ENCODE data around the gene DNAJC4. TPM values are rescaled to one million over a fixed set of nuclear protein-coding genes. Genes with fewer than 3 reads are reported as not detected.
A peak's percentile ranks its signal among the peaks of the same experiment; 100 is the strongest.

Gene DNAJC4
- polyA plus RNA-seq, 3 donors from 2014 or later, result 25.2 to 32.6 (median 26.7) TPM

DNA sequence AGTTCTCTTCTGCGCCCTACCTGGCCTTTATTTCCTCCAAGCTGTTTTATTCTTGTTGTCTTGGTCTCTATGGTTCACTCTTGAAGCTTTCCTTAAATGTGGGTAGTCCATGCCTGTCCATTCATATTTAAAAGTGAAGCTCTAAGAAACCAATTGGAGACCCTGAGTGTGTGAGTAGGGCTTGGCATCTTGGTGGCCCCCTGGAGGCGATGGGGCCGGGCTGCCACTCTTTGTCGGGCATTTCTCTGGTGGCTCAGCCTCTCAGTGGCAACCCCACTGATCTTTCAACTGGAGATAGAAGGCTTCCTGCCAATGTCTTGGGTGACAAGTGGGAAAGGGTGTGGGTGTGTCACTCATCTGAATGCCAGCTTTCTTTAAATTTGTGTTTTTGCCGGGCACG, 13.5 kb upstream of the DNAJC4 start:
- Mint-ChIP-seq H3K9me3 (no peaks in the 10 kb centered on the region), H3K4me1 (peaks cover 6 to 26% of the 10 kb centered on the region in 2 donors), H3K27me3 (ENCODE audit: low read depth in 3 of 3) (peaks cover 0 to 2% (median 0%) of the 10 kb centered on the region in 3 donors), H3K4me3 (no peak overlapping the region), H3K27ac (peak overlapping the region in 3 of 6 donors; percentile 9 to 39 (median 28)), H3K36me3 (peaks cover 12 to 22% (median 13%) of the 10 kb centered on the region in 3 donors)
- no peak for DNase-seq

DNA sequence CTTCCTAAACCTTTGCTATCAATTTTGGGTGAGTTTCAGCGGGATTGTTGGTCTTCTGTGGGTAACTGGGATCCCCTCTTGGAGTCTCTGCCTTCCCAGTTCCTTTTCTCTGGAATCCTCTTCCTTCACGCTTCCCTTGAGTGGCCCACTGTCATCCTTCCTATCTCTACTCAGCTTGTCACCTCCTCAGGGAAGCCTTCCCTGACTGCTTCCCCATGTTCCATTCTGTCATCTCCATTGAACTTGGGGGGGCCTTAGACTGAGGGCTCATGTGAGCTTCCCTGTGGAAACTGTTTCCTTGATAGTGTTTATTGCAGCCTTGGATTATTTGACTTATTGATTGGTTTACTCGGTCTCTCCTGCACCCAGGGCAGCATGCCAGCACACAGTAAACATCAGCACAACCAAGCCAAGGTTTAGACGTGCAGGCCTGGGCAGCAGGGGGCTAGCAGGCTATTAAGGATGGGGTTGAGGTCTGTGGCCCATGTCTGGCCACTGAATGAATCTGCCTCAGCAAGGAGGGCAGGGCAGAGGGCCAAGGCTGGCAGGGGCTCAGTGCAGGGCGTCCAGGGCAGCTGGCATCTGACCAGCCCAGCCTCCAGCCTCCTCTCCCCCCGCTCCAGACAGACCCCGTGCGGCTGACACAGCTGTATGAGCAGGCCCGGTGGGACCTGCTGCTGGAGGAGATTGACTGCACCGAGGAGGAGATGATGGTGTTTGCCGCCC, 11.6 kb upstream of the DNAJC4 start:
- Mint-ChIP-seq H3K4me1 (peaks cover 5 to 14% of the 10 kb centered on the region in 2 donors), H3K27me3 (ENCODE audit: low read depth in 3 of 3) (peaks cover 0 to 2% (median 0%) of the 10 kb centered on the region in 3 donors), H3K4me3 (no peak overlapping the region), H3K27ac (peak overlapping the region in 3 of 6 donors; percentile 6 to 50 (median 8)), H3K9me3 (no peaks in the 10 kb centered on the region), H3K36me3 (peaks cover 4 to 13% (median 6%) of the 10 kb centered on the region in 3 donors)
- DNase-seq, result no peak

DNA sequence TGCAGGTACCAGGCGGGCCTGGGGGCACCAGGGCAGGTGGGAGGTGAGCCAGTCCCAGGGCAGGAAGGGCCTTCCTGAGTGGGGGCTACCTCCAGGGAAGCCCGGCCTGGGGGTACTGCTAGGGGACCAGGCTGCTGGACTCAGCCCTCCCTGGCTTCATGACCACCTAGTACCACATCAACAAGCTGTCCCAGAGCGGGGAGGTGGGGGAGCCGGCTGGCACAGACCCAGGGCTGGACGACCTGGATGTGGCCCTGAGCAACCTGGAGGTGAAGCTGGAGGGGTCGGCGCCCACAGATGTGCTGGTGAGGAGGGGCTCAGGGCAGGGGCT, 11.0 kb upstream of the DNAJC4 start:
- H3K27ac Mint-ChIP-seq, result no peak overlapping the region
- peaks cover 0 to 3% (median 0%) of the 10 kb centered on the region in 3 donors for H3K27me3 Mint-ChIP-seq (ENCODE audit: low read depth in 3 of 3)
- H3K4me3 Mint-ChIP-seq, result no peak overlapping the region
- H3K4me1 Mint-ChIP-seq, result peaks cover 3 to 10% of the 10 kb centered on the region in 2 donors
- peaks cover 4 to 11% (median 4%) of the 10 kb centered on the region in 3 donors for H3K36me3 Mint-ChIP-seq
- H3K9me3 Mint-ChIP-seq, result no peaks in the 10 kb centered on the region
- no peak for DNase-seq

DNA sequence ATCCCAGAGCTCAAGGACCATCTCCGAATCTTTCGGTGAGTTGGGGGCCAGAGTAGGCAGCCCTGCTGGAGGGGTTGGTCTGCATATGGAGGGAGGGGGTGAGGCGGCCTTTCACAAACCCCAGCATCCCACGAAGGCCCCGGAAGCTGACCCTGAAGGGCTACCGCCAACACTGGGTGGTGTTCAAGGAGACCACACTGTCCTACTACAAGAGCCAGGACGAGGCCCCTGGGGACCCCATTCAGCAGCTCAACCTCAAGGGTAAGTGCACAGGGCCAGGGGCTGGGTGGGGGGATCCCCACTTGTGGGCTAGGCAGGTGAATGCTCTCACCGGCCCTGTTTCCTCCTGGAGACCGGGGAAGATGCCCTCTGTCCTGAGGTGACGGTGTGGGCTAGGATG, 10.6 kb upstream of the DNAJC4 start:
- H3K9me3 Mint-ChIP-seq, result no peaks in the 10 kb centered on the region
- H3K27ac Mint-ChIP-seq, result no peak overlapping the region
- peaks cover 0 to 4% (median 0%) of the 10 kb centered on the region in 3 donors for H3K27me3 Mint-ChIP-seq (ENCODE audit: low read depth in 3 of 3)
- DNase-seq, result no peak
- peaks cover 3 to 10% of the 10 kb centered on the region in 2 donors for H3K4me1 Mint-ChIP-seq
- peaks cover 4 to 11% (median 4%) of the 10 kb centered on the region in 3 donors for H3K36me3 Mint-ChIP-seq
- H3K4me3 Mint-ChIP-seq, result no peak overlapping the region

DNA sequence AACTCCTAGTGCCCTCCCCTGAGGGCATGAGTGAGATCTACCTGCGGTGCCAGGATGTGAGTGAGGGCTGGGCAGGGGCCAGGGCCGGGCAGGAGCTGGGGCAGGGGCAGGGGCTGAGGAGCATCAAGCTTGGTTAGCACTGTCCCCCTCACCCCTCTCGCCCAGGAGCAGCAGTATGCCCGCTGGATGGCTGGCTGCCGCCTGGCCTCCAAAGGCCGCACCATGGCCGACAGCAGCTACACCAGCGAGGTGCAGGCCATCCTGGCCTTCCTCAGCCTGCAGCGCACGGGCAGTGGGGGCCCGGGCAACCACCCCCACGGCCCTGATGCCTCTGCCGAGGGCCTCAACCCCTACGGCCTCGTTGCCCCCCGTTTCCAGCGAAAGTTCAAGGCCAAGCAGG, 10.1 kb upstream of the DNAJC4 start:
- Mint-ChIP-seq H3K36me3 (peaks cover under 1 to 6% (median under 1%) of the 10 kb centered on the region in 3 donors), H3K27ac (no peak overlapping the region), H3K27me3 (ENCODE audit: low read depth in 3 of 3) (peaks cover 0 to 4% (median 0%) of the 10 kb centered on the region in 3 donors), H3K4me1 (peaks cover 6 to 9% of the 10 kb centered on the region in 2 donors), H3K9me3 (no peaks in the 10 kb centered on the region), H3K4me3 (no peak overlapping the region)
- DNase-seq, result no peak

DNA sequence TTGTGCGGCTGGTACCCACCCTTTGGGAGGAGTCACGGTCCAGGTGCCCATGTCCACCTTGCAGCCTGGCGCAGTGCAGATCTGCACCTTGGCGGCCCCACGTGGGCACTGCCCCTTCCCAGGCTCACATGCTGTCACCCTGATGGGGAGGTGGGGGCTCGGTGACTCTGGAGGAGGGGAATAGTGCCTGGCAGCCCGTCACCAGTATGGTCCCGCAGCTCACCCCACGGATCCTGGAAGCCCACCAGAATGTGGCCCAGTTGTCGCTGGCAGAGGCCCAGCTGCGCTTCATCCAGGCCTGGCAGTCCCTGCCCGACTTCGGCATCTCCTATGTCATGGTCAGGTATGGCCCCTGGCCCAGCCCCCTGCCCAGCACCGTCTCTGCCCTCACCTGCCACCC, 9.6 kb upstream of the DNAJC4 start:
- no peak overlapping the region for H3K4me3 Mint-ChIP-seq
- peaks cover 0 to 5% (median 0%) of the 10 kb centered on the region in 3 donors for H3K27me3 Mint-ChIP-seq (ENCODE audit: low read depth in 3 of 3)
- DNase-seq, result no peak
- peaks cover 0 to 5% (median 0%) of the 10 kb centered on the region in 3 donors for H3K36me3 Mint-ChIP-seq
- peaks cover 9 to 11% of the 10 kb centered on the region in 2 donors for H3K4me1 Mint-ChIP-seq
- no peaks in the 10 kb centered on the region for H3K9me3 Mint-ChIP-seq
- H3K27ac Mint-ChIP-seq, result peak overlapping the region in 1 of 6 donors; percentile 29

DNA sequence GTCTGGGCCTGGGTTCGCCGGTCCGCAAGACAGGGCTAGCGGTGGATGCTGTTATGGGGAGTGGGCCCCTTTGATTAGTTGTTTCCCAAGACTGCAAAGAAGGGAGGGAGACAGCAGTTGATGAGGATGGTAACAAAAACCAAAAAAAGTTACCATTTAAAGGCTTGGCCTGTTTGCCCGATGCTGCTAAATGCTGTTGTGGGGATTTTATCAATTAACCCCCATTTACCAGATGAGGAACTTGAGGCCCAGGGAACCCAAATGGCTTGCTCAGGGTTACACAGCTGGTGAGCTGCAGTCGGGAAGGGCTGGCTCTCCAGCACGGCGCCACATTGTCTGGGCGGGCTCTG, 7.7 kb upstream of the DNAJC4 start:
- no peak overlapping the region for H3K4me3 Mint-ChIP-seq
- peaks cover 0 to 5% (median 0%) of the 10 kb centered on the region in 3 donors for H3K36me3 Mint-ChIP-seq
- H3K27ac Mint-ChIP-seq, result no peak overlapping the region
- peaks cover 19 to 20% of the 10 kb centered on the region in 2 donors for H3K4me1 Mint-ChIP-seq
- no peak for DNase-seq
- peaks cover 0 to 6% (median 2%) of the 10 kb centered on the region in 3 donors for H3K27me3 Mint-ChIP-seq (ENCODE audit: low read depth in 3 of 3)
- H3K9me3 Mint-ChIP-seq, result no peaks in the 10 kb centered on the region

DNA sequence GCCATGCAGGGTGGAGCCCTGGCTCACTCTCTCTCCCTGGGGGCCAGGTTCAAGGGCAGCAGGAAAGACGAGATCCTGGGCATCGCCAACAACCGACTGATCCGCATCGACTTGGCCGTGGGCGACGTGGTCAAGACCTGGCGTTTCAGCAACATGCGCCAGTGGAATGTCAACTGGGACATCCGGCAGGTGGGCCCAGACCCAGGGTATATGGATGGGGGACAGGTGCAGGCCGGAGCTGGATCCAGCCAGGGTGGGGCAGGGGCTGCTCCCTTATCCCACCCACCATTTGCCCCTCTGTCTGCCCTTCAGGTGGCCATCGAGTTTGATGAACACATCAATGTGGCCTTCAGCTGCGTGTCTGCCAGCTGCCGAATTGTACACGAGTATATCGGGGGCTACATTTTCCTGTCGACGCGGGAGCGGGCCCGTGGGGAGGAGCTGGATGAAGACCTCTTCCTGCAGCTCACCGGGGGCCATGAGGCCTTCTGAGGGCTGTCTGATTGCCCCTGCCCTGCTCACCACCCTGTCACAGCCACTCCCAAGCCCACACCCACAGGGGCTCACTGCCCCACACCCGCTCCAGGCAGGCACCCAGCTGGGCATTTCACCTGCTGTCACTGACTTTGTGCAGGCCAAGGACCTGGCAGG, 7.2 kb upstream of the DNAJC4 start:
- Mint-ChIP-seq H3K27ac (no peak overlapping the region), H3K4me3 (no peak overlapping the region), H3K36me3 (peaks cover 0 to 5% (median 0%) of the 10 kb centered on the region in 3 donors), H3K27me3 (ENCODE audit: low read depth in 3 of 3) (peaks cover 0 to 6% (median 2%) of the 10 kb centered on the region in 3 donors), H3K9me3 (no peaks in the 10 kb centered on the region), H3K4me1 (peaks cover 22% of the 10 kb centered on the region in 2 donors)
- no peak for DNase-seq

DNA sequence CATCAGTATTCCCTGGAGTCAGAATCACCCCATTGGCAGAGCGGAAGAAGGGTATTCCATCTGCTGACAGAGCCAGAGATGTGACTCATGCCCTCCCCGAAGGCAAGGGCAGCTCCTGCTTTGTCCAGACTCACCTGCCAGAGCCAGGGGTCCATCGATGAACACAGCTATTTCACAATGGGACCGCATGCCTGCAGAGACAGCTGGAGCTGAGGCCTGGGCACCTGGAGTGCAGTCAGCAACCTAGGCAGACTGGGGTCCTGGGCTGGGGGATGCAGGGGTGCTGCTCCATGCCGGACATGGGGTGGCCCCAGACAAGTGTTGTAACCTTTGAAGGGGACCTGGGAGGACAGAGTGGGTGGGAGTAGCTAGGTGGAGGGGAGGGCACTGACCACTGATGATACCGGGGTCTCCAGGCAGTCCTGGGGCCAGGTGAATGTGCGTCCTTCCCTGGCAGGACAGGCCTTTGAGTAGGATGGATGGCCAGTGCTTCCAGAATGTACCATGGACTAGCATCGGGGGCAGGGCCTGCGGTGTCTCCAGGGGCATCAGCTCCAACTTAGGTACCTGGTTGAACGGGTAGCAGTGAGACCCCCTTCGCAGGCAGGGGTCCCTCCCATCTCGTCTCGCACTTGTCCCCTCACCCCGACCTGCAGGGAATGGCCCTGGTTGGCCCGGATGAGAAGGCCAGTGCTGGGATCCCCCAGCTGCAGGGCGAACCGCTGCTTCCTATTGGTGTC, 6.0 kb upstream of the DNAJC4 start:
- H3K27ac Mint-ChIP-seq, result peak overlapping the region in 4 of 6 donors; percentile 34 to 80 (median 64)
- H3K4me1 Mint-ChIP-seq, result peaks cover 22 to 24% of the 10 kb centered on the region in 2 donors
- no peaks in the 10 kb centered on the region for H3K9me3 Mint-ChIP-seq
- DNase-seq, result no peak
- peak overlapping the region in 3 of 5 donors; percentile 40 to 88 (median 87) for H3K4me3 Mint-ChIP-seq
- peaks cover 0 to 6% (median 2%) of the 10 kb centered on the region in 3 donors for H3K27me3 Mint-ChIP-seq (ENCODE audit: low read depth in 3 of 3)
- no peaks in the 10 kb centered on the region for H3K36me3 Mint-ChIP-seq

DNA sequence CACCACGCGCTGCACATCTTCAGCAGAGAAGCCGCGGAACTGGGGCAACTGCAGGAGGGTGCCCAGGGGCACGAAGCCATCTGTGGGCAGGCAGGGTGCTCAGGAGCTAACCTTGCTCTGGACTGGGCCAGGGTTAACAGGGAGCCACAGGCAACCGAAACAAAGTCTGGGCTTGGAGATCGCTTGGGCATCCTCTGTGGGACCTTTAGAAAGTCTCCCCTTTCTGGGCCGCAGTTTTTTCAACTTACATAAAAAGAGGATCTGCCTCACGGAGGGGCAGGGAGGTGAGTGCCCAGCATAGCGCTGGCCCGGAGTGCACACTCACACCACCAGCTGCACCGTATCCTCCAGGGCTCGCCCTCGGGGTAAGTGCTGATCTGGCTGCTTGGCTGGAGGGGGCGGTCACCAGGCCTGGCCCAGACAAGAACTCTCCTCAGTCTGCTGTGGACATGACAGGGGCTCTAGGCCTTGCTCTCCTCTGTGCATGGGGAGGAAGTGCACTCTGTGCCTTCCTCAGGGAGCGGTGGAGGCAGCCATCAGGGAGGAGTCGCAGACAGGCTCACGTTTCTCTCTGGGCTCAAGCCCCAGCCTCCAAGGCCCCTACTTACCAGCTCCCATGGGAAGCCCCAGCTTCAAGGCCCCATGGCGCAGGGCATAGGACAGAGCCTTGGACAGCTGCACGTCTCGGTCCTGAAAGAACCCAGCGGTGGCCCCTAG, 5.3 kb upstream of the DNAJC4 start:
- peaks cover 30 to 31% of the 10 kb centered on the region in 2 donors for H3K4me1 Mint-ChIP-seq
- H3K36me3 Mint-ChIP-seq, result no peaks in the 10 kb centered on the region
- peaks cover 0 to 6% (median 2%) of the 10 kb centered on the region in 3 donors for H3K27me3 Mint-ChIP-seq (ENCODE audit: low read depth in 3 of 3)
- DNase-seq, result no peak
- no peaks in the 10 kb centered on the region for H3K9me3 Mint-ChIP-seq
- peak overlapping the region; percentile 87 to 91 (median 89) for H3K4me3 Mint-ChIP-seq
- H3K27ac Mint-ChIP-seq, result peak overlapping the region; percentile 27 to 91 (median 77)

DNA sequence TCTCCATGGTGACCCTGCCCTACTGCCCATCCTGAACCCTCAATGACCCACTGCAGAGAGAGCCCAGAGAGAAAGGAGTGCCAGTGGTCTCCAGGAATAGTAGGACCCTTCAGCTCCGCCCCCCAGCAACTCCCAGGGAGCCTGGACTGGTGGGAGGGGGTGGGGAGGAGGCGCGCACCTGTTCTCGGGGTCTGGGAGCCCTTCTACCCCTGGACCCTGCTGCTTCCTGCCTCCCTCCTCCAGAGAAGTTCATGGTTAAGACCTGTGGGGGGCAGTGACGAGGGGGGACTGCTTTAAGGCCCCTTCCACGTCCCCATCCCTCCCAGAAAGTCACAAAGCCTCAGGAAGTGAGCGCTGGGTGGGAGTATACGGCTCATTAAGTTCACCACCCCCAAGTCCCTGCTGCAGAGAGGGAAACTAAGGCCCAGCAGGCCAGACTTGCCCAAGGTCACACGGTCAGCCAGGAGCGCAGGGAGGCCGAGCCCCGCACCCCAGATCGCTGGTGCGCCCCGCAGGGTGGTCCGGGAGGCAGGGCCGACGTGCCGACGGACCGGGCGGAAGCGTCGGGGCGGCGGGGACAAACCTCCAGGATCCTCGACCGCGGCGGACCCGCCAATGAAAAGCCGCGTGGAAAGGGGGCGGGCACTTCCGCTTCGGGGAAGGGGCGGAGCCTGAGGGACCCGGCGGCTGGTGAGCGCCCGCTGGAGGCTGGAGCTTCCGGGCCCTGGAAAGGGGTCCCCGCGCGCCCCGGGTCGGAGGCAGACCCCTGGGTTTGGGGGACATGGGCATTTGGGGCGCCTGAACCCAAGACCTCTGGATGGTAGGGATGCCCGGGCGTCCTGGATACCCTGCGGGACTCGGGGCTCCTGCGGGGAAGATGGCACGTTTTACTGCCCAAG, 4.5 kb upstream of the DNAJC4 start, which contains the start of the genes NUDT22 and TRPT1:
Gene NUDT22 (plus strand): TSS at position 667 of the 899 bp plus-strand sequence. CDS start 379 bp downstream, outside the sequence.
Gene TRPT1 (minus strand): TSS at position 579 of the 899 bp plus-strand sequence. CDS start 326 bp downstream, at position 253.
- peaks cover 0 to 6% (median 2%) of the 10 kb centered on the region in 3 donors for H3K27me3 Mint-ChIP-seq (ENCODE audit: low read depth in 3 of 3)
- DNase-seq, result peak; percentile 90 to 93 (median 91)
- no peaks in the 10 kb centered on the region for H3K9me3 Mint-ChIP-seq
- peak within 1 kb of the TSS; percentile 87 to 91 (median 89) for H3K4me3 Mint-ChIP-seq
- no peaks in the 10 kb centered on the region for H3K36me3 Mint-ChIP-seq
- peak within 1 kb of the TSS; percentile 77 to 93 (median 90) for H3K27ac Mint-ChIP-seq
- H3K4me1 Mint-ChIP-seq, result peaks cover 34 to 36% of the 10 kb centered on the region in 2 donors

DNA sequence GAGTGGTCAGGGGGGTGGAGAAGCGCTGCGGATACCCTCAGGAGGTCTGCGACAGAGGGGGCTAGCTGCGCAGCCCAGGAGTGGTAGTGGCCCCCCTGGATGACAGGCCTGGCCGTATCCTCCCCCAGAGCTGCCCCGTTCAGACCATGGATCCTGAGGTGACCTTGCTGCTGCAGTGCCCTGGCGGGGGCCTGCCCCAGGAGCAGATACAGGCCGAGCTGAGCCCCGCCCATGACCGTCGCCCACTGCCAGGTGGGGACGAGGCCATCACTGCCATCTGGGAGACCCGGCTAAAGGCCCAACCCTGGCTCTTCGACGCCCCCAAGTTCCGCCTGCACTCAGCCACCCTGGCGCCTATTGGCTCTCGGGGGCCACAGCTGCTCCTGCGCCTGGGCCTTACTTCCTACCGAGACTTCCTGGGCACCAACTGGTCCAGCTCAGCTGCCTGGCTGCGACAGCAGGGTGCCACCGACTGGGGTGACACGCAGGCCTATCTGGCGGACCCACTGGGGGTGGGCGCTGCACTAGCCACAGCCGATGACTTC, 3.8 kb upstream of the DNAJC4 start:
- Mint-ChIP-seq H3K4me3 (peak overlapping the region; percentile 87 to 91 (median 89)), H3K9me3 (no peaks in the 10 kb centered on the region), H3K4me1 (peaks cover 38 to 40% of the 10 kb centered on the region in 2 donors), H3K36me3 (no peaks in the 10 kb centered on the region), H3K27ac (peak overlapping the region; percentile 77 to 93 (median 90)), H3K27me3 (ENCODE audit: low read depth in 3 of 3) (peaks cover 0 to 6% (median 2%) of the 10 kb centered on the region in 3 donors)
- DNase-seq, result peak; percentile 65 to 70 (median 70)

Measured in immature natural killer cell (primary cell).